H1 (cell line): ENCODE data around the gene C3orf20. TPM values are rescaled to one million over a fixed set of nuclear protein-coding genes. Genes with fewer than 3 reads are reported as not detected.

ENCODE experiments used
- CTCF ChIA-PET: fragments of 300-600 bp; sonication (Branson Sonifier 250); formaldehyde crosslinking; loops from one replicate; lab custom pipeline; 2021; ENCODE audit not compliant: partially characterized antibody; lab: Charles Lee
- POLR2A ChIA-PET: fragments of 300-600 bp; sonication (Branson Sonifier 250); formaldehyde crosslinking; loops from one replicate; lab custom pipeline; 2021; ENCODE audit warnings: inconsistent platforms; ENCODE audit not compliant: partially characterized antibody; lab: Charles Lee
- DNase-seq, 2 experiments: peaks; one replicate each; pipeline versions ENCODE4 v3.0.0 to v3.0.0-alpha.2; 2010 to 2022; ENCODE audit warnings: low spot score in 2 of 2, low read depth in 1 of 2, mixed read lengths in 1 of 2
- FAIRE-seq: peaks from 2 replicates; lab custom pipeline; 2011; peaks lifted over from hg19 to GRCh38; lab: Jason Lieb, UNC
- H2AFZ ChIP-seq: 2 replicates; pipeline ENCODE4 v1.8.1; 2012; ENCODE audit warnings: low read length, inconsistent platforms
- H2AK5ac ChIP-seq: 2 replicates; pipeline ENCODE4 v1.6.1; 2013; ENCODE audit warnings: low read depth, low read length
- H2BK120ac ChIP-seq: replicated peaks from 2 replicates; pipeline ENCODE3; 2013; ENCODE audit warnings: low read depth, low read length, inconsistent platforms
- H2BK12ac ChIP-seq: 2 replicates; pipeline ENCODE4 v1.6.1; 2013; ENCODE audit warnings: low read depth, low read length
- H2BK15ac ChIP-seq: 2 replicates; pipeline ENCODE4 v1.6.1; 2013; ENCODE audit warnings: low read length
- H2BK20ac ChIP-seq: 2 replicates; pipeline ENCODE4 v1.6.1; 2013; ENCODE audit warnings: low read length
- H2BK5ac ChIP-seq: 2 replicates; pipeline ENCODE4 v1.6.1; 2013; ENCODE audit warnings: low read depth, low read length
- H3K14ac ChIP-seq: 2 replicates; pipeline ENCODE4 v1.6.1; 2013; ENCODE audit warnings: inconsistent platforms; ENCODE audit not compliant: insufficient read length
- H3K18ac ChIP-seq: 2 replicates; pipeline ENCODE4 v1.6.1; 2013; ENCODE audit warnings: low read length; ENCODE audit errors: extremely low read depth
- H3K23ac ChIP-seq: 2 replicates; pipeline ENCODE4 v1.6.1; 2013; ENCODE audit warnings: inconsistent platforms; ENCODE audit not compliant: insufficient read length
- H3K23me2 ChIP-seq: 2 replicates; pipeline ENCODE4 v1.6.1; 2013; ENCODE audit warnings: low read depth, low read length
- H3K27ac ChIP-seq: 2 replicates; pipeline ENCODE4 v1.6.1; 2011; ENCODE audit warnings: low read depth, low read length, inconsistent platforms
- H3K27me3 ChIP-seq, 4 experiments: replicated peaks in 1 of 4; 1 replicate in 1 of 4; 2 replicates in 3 of 4; pipeline versions ENCODE4 v1.6.1 to v1.8.1; 2011 to 2013; ENCODE audit warnings: low read length in 3 of 4, mild to moderate bottlenecking in 3 of 4, inconsistent platforms in 2 of 4, mixed read lengths in 2 of 4, moderate library complexity in 1 of 4; ENCODE audit not compliant: control insufficient read depth in 3 of 4, insufficient read depth in 3 of 4; ENCODE audit errors: extremely low read depth in 1 of 4
- H3K36me3 ChIP-seq, 4 experiments: 2 replicates each; pipeline versions ENCODE4 v1.6.1 to v1.8.1; 2011 to 2013; ENCODE audit warnings: mild to moderate bottlenecking in 4 of 4, low read length in 3 of 4, moderate library complexity in 2 of 4, control low read depth in 1 of 4, inconsistent platforms in 1 of 4; ENCODE audit not compliant: insufficient read depth in 4 of 4, control insufficient read depth in 2 of 4
- H3K4ac ChIP-seq: replicated peaks from 2 replicates; pipeline ENCODE3; 2013; ENCODE audit warnings: low read length, low read depth, mixed read lengths, inconsistent platforms; ENCODE audit not compliant: insufficient read length
- H3K4me1 ChIP-seq, 4 experiments: replicated peaks in 1 of 4; 1 replicate in 1 of 4; 2 replicates in 3 of 4; pipeline versions ENCODE4 v1.6.1 to v1.8.1; 2011 to 2013; ENCODE audit warnings: low read length in 3 of 4, inconsistent platforms in 2 of 4, mixed read lengths in 1 of 4; ENCODE audit not compliant: insufficient read depth in 4 of 4, control insufficient read depth in 3 of 4
- H3K4me2 ChIP-seq, 2 experiments: 2 replicates each; pipeline versions ENCODE4 v1.6.1 to v1.8.1; 2011 to 2013; ENCODE audit warnings: low read depth in 2 of 2, low read length in 2 of 2, control low read depth in 1 of 2, inconsistent platforms in 1 of 2, mild to moderate bottlenecking in 1 of 2; ENCODE audit not compliant: insufficient read depth in 1 of 2
- H3K4me3 ChIP-seq, 4 experiments: fragments of 200-600, 300-600 bp in 1 of 4; sonication (generic), shearing (Covaris generic), sonication (Bioruptor Twin) in 1 of 4; 2 replicates each; pipeline versions ENCODE4 v1.5.1 to v1.8.1; 2011 to 2016; ENCODE audit warnings: low read length in 4 of 4, low read depth in 3 of 4, control low read depth in 2 of 4, inconsistent platforms in 2 of 4, mild to moderate bottlenecking in 2 of 4, mixed read lengths in 1 of 4, moderate library complexity in 1 of 4; ENCODE audit not compliant: insufficient read depth in 2 of 4; ENCODE audit errors: extremely low read depth in 1 of 4
- H3K56ac ChIP-seq: replicated peaks from 2 replicates; pipeline ENCODE3; 2013; ENCODE audit warnings: low read depth, mild to moderate bottlenecking, mixed read lengths, low read length, inconsistent platforms; ENCODE audit not compliant: insufficient read length
- H3K79me1 ChIP-seq: 2 replicates; pipeline ENCODE4 v1.6.1; 2013; ENCODE audit warnings: low read depth, low read length, control low read depth
- H3K79me2 ChIP-seq, 2 experiments: 2 replicates each; pipeline versions ENCODE4 v1.6.1 to v1.8.1; 2012 to 2013; ENCODE audit warnings: low read length in 2 of 2, mild to moderate bottlenecking in 2 of 2, inconsistent platforms in 1 of 2; ENCODE audit not compliant: insufficient read depth in 2 of 2, control insufficient read depth in 1 of 2
- H3K9ac ChIP-seq, 4 experiments: replicated peaks in 1 of 4; 1 replicate in 1 of 4; 2 replicates in 3 of 4; pipeline versions ENCODE4 v1.6.1 to v1.8.1; 2011 to 2013; ENCODE audit warnings: low read depth in 3 of 4, low read length in 3 of 4, control low read depth in 2 of 4, mild to moderate bottlenecking in 2 of 4, moderate library complexity in 2 of 4, inconsistent platforms in 1 of 4; ENCODE audit errors: extremely low read depth in 1 of 4
- H3K9me3 ChIP-seq, 2 experiments: 2 replicates each; pipeline versions ENCODE4 v1.6.1 to v1.8.1; 2012 to 2013; ENCODE audit warnings: mild to moderate bottlenecking in 2 of 2, moderate library complexity in 2 of 2, control low read depth in 1 of 2, inconsistent platforms in 1 of 2, low read depth in 1 of 2, low read length in 1 of 2, mixed read lengths in 1 of 2; ENCODE audit not compliant: insufficient read depth in 2 of 2
- H4K20me1 ChIP-seq, 2 experiments: replicated peaks in 1 of 2; 2 replicates each; pipeline versions ENCODE3 to v1.8.1; 2011 to 2013; ENCODE audit warnings: inconsistent platforms in 2 of 2, low read length in 2 of 2, mild to moderate bottlenecking in 1 of 2; ENCODE audit not compliant: insufficient read depth in 2 of 2, control insufficient read depth in 1 of 2
- H4K5ac ChIP-seq: 2 replicates; pipeline ENCODE4 v1.6.1; 2013; ENCODE audit warnings: low read length, low read depth, mixed read lengths, inconsistent platforms; ENCODE audit not compliant: insufficient read length
- H4K8ac ChIP-seq: 2 replicates; pipeline ENCODE4 v1.8.0; 2013; ENCODE audit warnings: mild to moderate bottlenecking, moderate library complexity, low read length, inconsistent platforms; ENCODE audit not compliant: insufficient read depth; ENCODE audit errors: extremely low read depth
- H4K91ac ChIP-seq: replicated peaks from 2 replicates; pipeline ENCODE3; 2013; ENCODE audit warnings: low read length, mixed read lengths, inconsistent platforms; ENCODE audit not compliant: insufficient read length
- CEBPB ChIP-seq: IDR thresholded peaks from 2 replicates; pipeline ENCODE4 v1.6.1; 2012; ENCODE audit warnings: low read depth, low read length
- HDAC6 ChIP-seq: IDR thresholded peaks from one replicate; pipeline ENCODE4 v1.7.1; 2012; ENCODE audit warnings: low read depth, mild to moderate bottlenecking, inconsistent platforms, low read length, moderate library complexity
- JUN ChIP-seq: IDR thresholded peaks from 2 replicates; pipeline ENCODE4 v1.6.1; 2011; ENCODE audit warnings: low read depth, mild to moderate bottlenecking, improper control_type of control experiment, low read length
- KDM4A ChIP-seq: IDR thresholded peaks from one replicate; pipeline ENCODE4 v1.7.1; 2012; ENCODE audit warnings: low read depth, mild to moderate bottlenecking, moderate library complexity, low read length, inconsistent platforms; ENCODE audit not compliant: severe bottlenecking
- NANOG ChIP-seq: IDR thresholded peaks from 2 replicates; pipeline ENCODE4 v1.6.1; 2011; ENCODE audit warnings: low read length, low read depth, mild to moderate bottlenecking, inconsistent platforms; ENCODE audit not compliant: insufficient read depth, poor library complexity, severe bottlenecking
- POLR2AphosphoS5 ChIP-seq: IDR thresholded peaks from 2 replicates; pipeline ENCODE4 v1.6.1; 2011; ENCODE audit warnings: low read depth, low read length
- SIN3A ChIP-seq, 2 experiments: IDR thresholded peaks in 1 of 2; conservative IDR thresholded peaks in 1 of 2; 2 replicates each; pipeline ENCODE4 v1.6.1; 2011 to 2012; ENCODE audit warnings: low read length in 2 of 2, improper control_type of control experiment in 1 of 2, low read depth in 1 of 2, mild to moderate bottlenecking in 1 of 2
- SRF ChIP-seq: IDR thresholded peaks from 2 replicates; pipeline ENCODE4 v1.6.1; 2011; ENCODE audit warnings: mild to moderate bottlenecking, low read depth, low read length, moderate library complexity
- TEAD4 ChIP-seq: IDR thresholded peaks from 2 replicates; pipeline ENCODE4 v1.6.1; 2012; ENCODE audit warnings: low read depth, low read length, inconsistent platforms, mixed read lengths
- WGBS, 2 experiments: shearing (Covaris generic) in 1 of 2; methylation state at CpG; one replicate each; pipeline versions ENCODE4 v1.1.6 to v1.1.7; 2013 to 2015; ENCODE audit warnings: low lambda C conversion rate in 2 of 2, mixed read lengths in 2 of 2, inconsistent platforms in 1 of 2, low coverage in 1 of 2, missing lambda C conversion rate in 1 of 2; ENCODE audit not compliant: insufficient replicate concordance in 2 of 2, insufficient coverage in 1 of 2, insufficient read length in 1 of 2; ENCODE audit errors: extremely low coverage in 1 of 2, missing lambda C conversion rate in 1 of 2; 5-methylcytosine and 5-hydroxymethylcytosine counted together
- polyA plus RNA-seq, 7 experiments: library from polyadenylated mRNA; depleted of rRNA in 3 of 7; stranded (reverse) in 5 of 7; unstranded in 2 of 7; fragments of >200 nt in 5 of 7; fragments of 200-250 nt in 2 of 7; gene quantifications; 1 replicate in 5 of 7; 2 replicates in 1 of 7; 4 replicates in 1 of 7; pipeline versions ENCODE4 v1.2.1 to v1.2.3, GENCODE V29; 2011 to 2013; ENCODE audit warnings: missing spikeins in 2 of 7, mixed read lengths in 2 of 7
- total RNA-seq: library from RNA; stranded (reverse); fragmentation: NEBNext Ultra II Directional; extraction: Animal tissue kit (Norgen Biotek cat#: 25700); gene quantifications from 2 replicates; pipeline ENCODE4 v1.2.1, GENCODE V29; 2021

Gene C3orf20
- total and polyA plus RNA-seq, 2 of the 8 experiments (the other 6 are each of a cell fraction or from before 2014, with no cell fraction given), result not detected

GRCh38 chr3:14640734-14641133 is 34.2 kb upstream of the C3orf20 start:
- H2BK15ac ChIP-seq, result no peak overlapping the region
- no peaks in the 10 kb centered on the region; a peak in 2 of 7 replicates for H3K27me3 ChIP-seq
- H3K4ac ChIP-seq, result no peak overlapping the region
- no peak overlapping the region for H2AFZ ChIP-seq
- DNase-seq (no peak), FAIRE-seq (no peak)
- H3K23me2 ChIP-seq, result no peaks in the 10 kb centered on the region
- no peak overlapping the region for H4K8ac ChIP-seq
- no peak overlapping the region for H3K4me3 ChIP-seq
- H3K36me3 ChIP-seq, result no peaks in the 10 kb centered on the region
- no peaks in the 10 kb centered on the region for H3K79me1 ChIP-seq
- H2AK5ac ChIP-seq, result no peak overlapping the region
- ChIA-PET POLR2A (interaction anchor here (0.9 kb wide), 1 partner anchor 34 kb away, joined by 4 read pairs; no protein-coding TSS in a partner anchor), CTCF (interaction anchor here (0.6 to 1.8 kb wide), 2 partner anchors 9 to 587 kb away, joined by 4 read pairs; no protein-coding TSS in a partner anchor)
- H3K4me2 ChIP-seq, result no peak overlapping the region
- H3K9ac ChIP-seq, result no peak overlapping the region
- no peaks in the 10 kb centered on the region for H3K79me2 ChIP-seq
- 69% methylated on average over 2 of the region's 2 CpGs; no CpG with 5 or more reads in 1 of the 2 experiments for WGBS, 2 experiments
- no peak overlapping the region for H3K14ac ChIP-seq
- no peak overlapping the region for H4K91ac ChIP-seq
- no peak overlapping the region for H2BK20ac ChIP-seq
- H3K18ac ChIP-seq, result no peak overlapping the region
- no peak overlapping the region for H3K56ac ChIP-seq
- H2BK5ac ChIP-seq, result no peak overlapping the region
- H3K27ac ChIP-seq, result no peak overlapping the region
- H3K9me3 ChIP-seq, result no peaks in the 10 kb centered on the region
- no peak overlapping the region for H2BK12ac ChIP-seq
- H3K23ac ChIP-seq, result no peak overlapping the region
- no peak overlapping the region for H2BK120ac ChIP-seq
- H4K5ac ChIP-seq, result no peak overlapping the region
- no peaks in the 10 kb centered on the region for H4K20me1 ChIP-seq
- no peaks in the 10 kb centered on the region for H3K4me1 ChIP-seq
- TF ChIP-seq KDM4A, result no peak
- no peak for TF ChIP-seq POLR2AphosphoS5
- no peak for TF ChIP-seq JUN
- no peak for TF ChIP-seq SIN3A (conservative IDR thresholded peaks at IDR 0.05 in 1 of 2, IDR thresholded peaks at IDR 0.05 in 1 of 2; ENCODE audit: low read depth in 1 of 2, low read length in 2 of 2)
- TF ChIP-seq TEAD4, result no peak
- no peak for TF ChIP-seq SRF
- no peak for TF ChIP-seq CEBPB
- no peak for TF ChIP-seq HDAC6
- TF ChIP-seq NANOG, result no peak
